ENCODE results near the gene LRRN4CL. TPM values are rescaled to one million over a fixed set of nuclear protein-coding genes. Genes with fewer than 3 reads are reported as not detected.

LRRN4CL gene
- total RNA-seq, 1 donor from 2014 or later = 1.8 TPM

GRCh38 chr11:62724171-62724570 lies 34.8 kb upstream of the LRRN4CL start:
- Mint-ChIP-seq H3K9me3 (ENCODE audit: unreplicated experiment) (peaks cover 12% of the 10 kb centered on the region), H3K4me3 (ENCODE audit: unreplicated experiment) (peak overlapping the region; percentile 95), H3K27me3 (ENCODE audit: unreplicated experiment) (peaks cover 9% of the 10 kb centered on the region), H3K27ac (ENCODE audit: unreplicated experiment) (no peak overlapping the region), H3K4me1 (ENCODE audit: low read depth, unreplicated experiment) (peaks cover 19% of the 10 kb centered on the region), H3K36me3 (ENCODE audit: unreplicated experiment) (peaks cover 3% of the 10 kb centered on the region)
- TF ChIP-seq CTCF (IDR thresholded peaks at IDR 0.05; ENCODE audit: partially characterized antibody, unreplicated experiment) = no peak
- DNase-seq = no peak

- H3K9me3 Mint-ChIP-seq (ENCODE audit: unreplicated experiment) = peaks cover 7% of the 10 kb centered on the region
- H3K36me3 Mint-ChIP-seq (ENCODE audit: unreplicated experiment) = peaks cover 8% of the 10 kb centered on the region
- peak overlapping the region; percentile 38 for H3K27ac Mint-ChIP-seq (ENCODE audit: unreplicated experiment)
- H3K4me1 Mint-ChIP-seq (ENCODE audit: low read depth, unreplicated experiment) = peaks cover 18% of the 10 kb centered on the region
- TF ChIP-seq CTCF (IDR thresholded peaks at IDR 0.05; ENCODE audit: partially characterized antibody, unreplicated experiment) = no peak
- peaks cover 6% of the 10 kb centered on the region for H3K27me3 Mint-ChIP-seq (ENCODE audit: unreplicated experiment)
- DNase-seq = no peak
- peak overlapping the region; percentile 37 for H3K4me3 Mint-ChIP-seq (ENCODE audit: unreplicated experiment)
Measured at GRCh38 chr11:62721994-62722393, 32.7 kb upstream of the LRRN4CL start.

- Mint-ChIP-seq H3K4me3 (ENCODE audit: unreplicated experiment) (no peak overlapping the region), H3K27me3 (ENCODE audit: unreplicated experiment) (no peaks in the 10 kb centered on the region), H3K4me1 (ENCODE audit: low read depth, unreplicated experiment) (peaks cover 10% of the 10 kb centered on the region), H3K9me3 (ENCODE audit: unreplicated experiment) (peaks cover 2% of the 10 kb centered on the region), H3K36me3 (ENCODE audit: unreplicated experiment) (peaks cover 8% of the 10 kb centered on the region), H3K27ac (ENCODE audit: unreplicated experiment) (peak overlapping the region; percentile 1)
- no peak for TF ChIP-seq CTCF (IDR thresholded peaks at IDR 0.05; ENCODE audit: partially characterized antibody, unreplicated experiment)
- DNase-seq = no peak
Measured at GRCh38 chr11:62719302-62719978, 30.1 kb upstream of the LRRN4CL start.

- DNase-seq = no peak
- Mint-ChIP-seq H3K27ac (ENCODE audit: unreplicated experiment) (no peak overlapping the region), H3K36me3 (ENCODE audit: unreplicated experiment) (peaks cover 8% of the 10 kb centered on the region), H3K4me3 (ENCODE audit: unreplicated experiment) (no peak overlapping the region), H3K9me3 (ENCODE audit: unreplicated experiment) (peaks cover 5% of the 10 kb centered on the region), H3K27me3 (ENCODE audit: unreplicated experiment) (peaks cover 3% of the 10 kb centered on the region), H3K4me1 (ENCODE audit: low read depth, unreplicated experiment) (peaks cover 2% of the 10 kb centered on the region)
- no peak for TF ChIP-seq CTCF (IDR thresholded peaks at IDR 0.05; ENCODE audit: partially characterized antibody, unreplicated experiment)
Measured at GRCh38 chr11:62716816-62717215, 27.5 kb upstream of the LRRN4CL start.

GRCh38 chr11:62716206-62716605 lies 26.9 kb upstream of the LRRN4CL start:
- no peak overlapping the region for H3K27ac Mint-ChIP-seq (ENCODE audit: unreplicated experiment)
- peaks cover 8% of the 10 kb centered on the region for H3K36me3 Mint-ChIP-seq (ENCODE audit: unreplicated experiment)
- H3K4me1 Mint-ChIP-seq (ENCODE audit: low read depth, unreplicated experiment) = peaks cover 2% of the 10 kb centered on the region
- H3K9me3 Mint-ChIP-seq (ENCODE audit: unreplicated experiment) = peaks cover 5% of the 10 kb centered on the region
- no peak for TF ChIP-seq CTCF (IDR thresholded peaks at IDR 0.05; ENCODE audit: partially characterized antibody, unreplicated experiment)
- no peak for DNase-seq
- peak overlapping the region; percentile 65 for H3K4me3 Mint-ChIP-seq (ENCODE audit: unreplicated experiment)
- H3K27me3 Mint-ChIP-seq (ENCODE audit: unreplicated experiment) = peaks cover 3% of the 10 kb centered on the region
